HEK293T (cell line): ENCODE data around the gene SMG6.

Source experiments
- ELF4 ChIP-seq: fragments of 450-650 bp; IDR thresholded peaks from 2 replicates; pipeline ENCODE4 v1.6.1; 2017; ENCODE audit warnings: antibody characterized with exemption
- SUZ12 ChIP-seq: fragments of 450-650 bp; IDR thresholded peaks from 2 replicates; pipeline ENCODE4 v1.6.1; 2016; ENCODE audit warnings: mild to moderate bottlenecking

- no peak for TF ChIP-seq ELF4
- no peak for TF ChIP-seq SUZ12
These were observed 15.5 kb upstream of the SMG6 start for GRCh38 chr17:2319051-2319450.
